Measurements from ENCODE around the gene SH2D3C. TPM values are rescaled to one million over a fixed set of nuclear protein-coding genes. Genes with fewer than 3 reads are reported as not detected.

Gene SH2D3C
- total RNA-seq, 1 donor from 2014 or later, result 2.0 TPM

- no peak overlapping the region for H3K4me3 Mint-ChIP-seq (ENCODE audit: low read depth)
- H3K9me3 Mint-ChIP-seq (ENCODE audit: low read depth), result no peaks in the 10 kb centered on the region
- no peak for DNase-seq (ENCODE audit: low spot score, unreplicated experiment)
- no peak overlapping the region for H3K27ac Mint-ChIP-seq
- H3K27me3 Mint-ChIP-seq, result peaks cover 4% of the 10 kb centered on the region
- TF ChIP-seq CTCF (IDR thresholded peaks at IDR 0.05; ENCODE audit: unreplicated experiment), result no peak
- H3K36me3 Mint-ChIP-seq (ENCODE audit: insufficient read depth), result no peaks in the 10 kb centered on the region
- H3K4me1 Mint-ChIP-seq (ENCODE audit: low read depth), result peaks cover 5% of the 10 kb centered on the region
These were observed 57.6 kb downstream of the SH2D3C start for GRCh38 chr9:127720865-127721227.

- Mint-ChIP-seq H3K4me1 (ENCODE audit: low read depth) (peaks cover 7% of the 10 kb centered on the region), H3K27me3 (peaks cover 4% of the 10 kb centered on the region), H3K27ac (no peak overlapping the region), H3K9me3 (ENCODE audit: low read depth) (no peaks in the 10 kb centered on the region), H3K4me3 (ENCODE audit: low read depth) (no peak overlapping the region), H3K36me3 (ENCODE audit: insufficient read depth) (no peaks in the 10 kb centered on the region)
- no peak for TF ChIP-seq CTCF (IDR thresholded peaks at IDR 0.05; ENCODE audit: unreplicated experiment)
- DNase-seq (ENCODE audit: low spot score, unreplicated experiment), result no peak
These were observed 58.2 kb downstream of the SH2D3C start for GRCh38 chr9:127720031-127720864.

DNA sequence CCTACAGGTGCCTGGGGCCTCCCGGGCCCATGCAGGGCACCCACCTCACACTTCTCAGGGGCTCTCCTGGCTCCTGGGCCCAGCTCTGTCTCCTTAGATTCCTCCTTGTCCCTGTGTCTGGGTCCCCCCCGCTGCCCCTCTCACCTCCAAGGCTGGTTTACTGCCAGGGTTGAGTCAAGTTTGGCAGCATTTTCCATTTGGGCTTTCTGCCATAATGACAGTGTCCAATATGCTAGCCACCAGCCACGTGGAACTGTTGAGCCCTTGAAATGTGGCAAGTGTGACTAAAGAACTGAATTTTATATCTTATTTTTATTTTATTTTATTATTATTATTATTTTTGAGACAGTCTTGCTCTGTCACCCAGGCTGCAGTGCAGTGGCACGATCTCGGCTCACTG is 60.7 kb downstream of the SH2D3C start:
- H3K4me3 Mint-ChIP-seq (ENCODE audit: low read depth), result no peak overlapping the region
- no peak for TF ChIP-seq CTCF (IDR thresholded peaks at IDR 0.05; ENCODE audit: unreplicated experiment)
- H3K36me3 Mint-ChIP-seq (ENCODE audit: insufficient read depth), result no peaks in the 10 kb centered on the region
- DNase-seq (ENCODE audit: low spot score, unreplicated experiment), result no peak
- peaks cover 4% of the 10 kb centered on the region for H3K27me3 Mint-ChIP-seq
- H3K4me1 Mint-ChIP-seq (ENCODE audit: low read depth), result peaks cover 9% of the 10 kb centered on the region
- H3K9me3 Mint-ChIP-seq (ENCODE audit: low read depth), result no peaks in the 10 kb centered on the region
- H3K27ac Mint-ChIP-seq, result no peak overlapping the region

DNA sequence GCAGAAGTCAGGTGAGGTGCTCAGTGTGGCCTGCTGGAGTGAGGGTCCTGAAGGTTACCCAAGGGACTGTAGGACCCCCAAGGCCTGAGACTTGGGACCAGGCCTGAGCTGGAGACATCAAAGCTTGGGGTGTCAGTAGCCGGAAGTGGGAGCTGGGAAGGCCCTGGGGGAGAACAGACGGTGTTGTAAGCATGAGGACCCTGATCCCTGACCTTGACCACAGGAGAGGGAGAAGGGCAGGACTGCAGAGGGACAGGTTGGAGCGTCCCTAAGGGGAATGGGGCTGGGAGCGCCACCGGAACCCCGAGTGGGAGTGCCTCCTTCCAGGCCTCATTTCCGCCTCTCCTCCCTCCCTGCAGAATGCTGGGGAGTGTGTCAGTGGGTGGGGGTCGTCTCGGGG is 62.1 kb downstream of the SH2D3C start:
- H3K4me1 Mint-ChIP-seq (ENCODE audit: low read depth), result peaks cover 9% of the 10 kb centered on the region
- DNase-seq (ENCODE audit: low spot score, unreplicated experiment), result no peak
- no peak overlapping the region for H3K27ac Mint-ChIP-seq
- no peaks in the 10 kb centered on the region for H3K9me3 Mint-ChIP-seq (ENCODE audit: low read depth)
- H3K4me3 Mint-ChIP-seq (ENCODE audit: low read depth), result peak overlapping the region; percentile 94
- H3K36me3 Mint-ChIP-seq (ENCODE audit: insufficient read depth), result no peaks in the 10 kb centered on the region
- peaks cover 4% of the 10 kb centered on the region for H3K27me3 Mint-ChIP-seq
- no peak for TF ChIP-seq CTCF (IDR thresholded peaks at IDR 0.05; ENCODE audit: unreplicated experiment)

DNA sequence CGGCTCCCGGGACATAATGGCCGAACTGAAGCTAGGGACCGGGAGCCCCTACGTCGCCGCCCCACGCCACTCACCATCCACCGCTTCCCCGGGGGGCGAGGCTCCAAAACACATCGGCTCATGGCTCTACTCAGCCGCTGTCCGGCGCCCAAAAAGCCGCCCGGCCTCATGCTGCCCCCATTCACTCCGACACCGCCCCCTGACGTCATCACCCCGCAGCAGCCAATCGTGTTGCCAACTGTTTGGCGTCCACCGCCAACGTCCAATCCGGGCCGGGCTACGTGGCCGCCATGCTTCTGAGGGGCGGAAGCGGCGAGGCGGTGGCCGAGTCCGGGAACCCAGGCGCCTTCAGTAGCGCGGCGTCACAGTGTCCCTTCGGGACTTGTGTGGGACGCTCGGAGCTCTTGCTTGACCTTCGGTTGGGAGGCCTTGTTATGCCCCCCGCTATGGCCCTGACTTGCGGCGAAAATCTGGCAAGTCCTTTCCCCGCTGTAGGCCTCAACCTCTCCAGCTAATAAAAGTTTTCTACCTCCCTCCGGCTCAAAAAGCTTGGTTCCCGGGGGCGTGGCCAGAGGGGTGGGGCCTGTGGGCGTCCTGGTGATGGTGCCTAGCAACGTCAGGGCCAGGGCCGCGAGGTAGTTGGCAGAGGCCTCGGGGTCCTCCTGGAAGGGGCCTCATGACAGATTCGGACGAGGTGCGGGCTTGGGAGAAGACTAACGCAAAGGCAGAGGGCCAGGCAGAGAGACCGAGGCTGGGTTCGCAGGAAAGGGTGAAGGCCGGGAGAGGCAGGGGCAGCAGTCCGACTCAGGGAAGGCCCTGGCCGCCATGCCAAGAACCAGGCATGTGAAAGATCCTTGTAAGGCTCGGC is 62.8 kb downstream of the SH2D3C start, which contains the start of the genes PTRH1 and TTC16:
TSS of gene PTRH1 (minus strand) at position 194 of the 868 bp plus-strand sequence. CDS start at position 170, 24 bp downstream.
TSS of gene TTC16 (plus strand) at position 610 of the 868 bp plus-strand sequence. CDS start at position 677, 67 bp downstream.
- Mint-ChIP-seq H3K4me3 (ENCODE audit: low read depth) (peak within 1 kb of the TSS; percentile 94), H3K9me3 (ENCODE audit: low read depth) (no peaks in the 10 kb centered on the region), H3K4me1 (ENCODE audit: low read depth) (peaks cover 9% of the 10 kb centered on the region), H3K36me3 (ENCODE audit: insufficient read depth) (no peaks in the 10 kb centered on the region), H3K27ac (peak within 1 kb of the TSS; percentile 92), H3K27me3 (peaks cover 4% of the 10 kb centered on the region)
- no peak for TF ChIP-seq CTCF (IDR thresholded peaks at IDR 0.05; ENCODE audit: unreplicated experiment)
- DNase-seq (ENCODE audit: low spot score, unreplicated experiment), result peak; percentile 94
